ENCODE measurements around the gene PCDHGA1. TPM values are rescaled to one million over a fixed set of nuclear protein-coding genes. Genes with fewer than 3 reads are reported as not detected.
"Not testable (repeated sequence)": the region's sequence is repeated elsewhere in the genome, so short reads cannot be mapped to it uniquely, and the experiment has no call there.

The PCDHGA1 gene
- polyA plus RNA-seq, 3 donors, result 0.81 to 1.7 (median 1.0) TPM

- DNase-seq, result no peak
Measured at GRCh38 chr5:141373673-141374317, 43.5 kb downstream of the PCDHGA1 start, which contains the start of gene PCDHGA6. Gene PCDHGA6, plus strand, starts transcription at chr5:141373891. Its CDS starts 193 bp downstream, at chr5:141374084.

- no peak for DNase-seq
Measured at GRCh38 chr5:141374627-141375026, 44.3 kb downstream of the PCDHGA1 start.

DNA sequence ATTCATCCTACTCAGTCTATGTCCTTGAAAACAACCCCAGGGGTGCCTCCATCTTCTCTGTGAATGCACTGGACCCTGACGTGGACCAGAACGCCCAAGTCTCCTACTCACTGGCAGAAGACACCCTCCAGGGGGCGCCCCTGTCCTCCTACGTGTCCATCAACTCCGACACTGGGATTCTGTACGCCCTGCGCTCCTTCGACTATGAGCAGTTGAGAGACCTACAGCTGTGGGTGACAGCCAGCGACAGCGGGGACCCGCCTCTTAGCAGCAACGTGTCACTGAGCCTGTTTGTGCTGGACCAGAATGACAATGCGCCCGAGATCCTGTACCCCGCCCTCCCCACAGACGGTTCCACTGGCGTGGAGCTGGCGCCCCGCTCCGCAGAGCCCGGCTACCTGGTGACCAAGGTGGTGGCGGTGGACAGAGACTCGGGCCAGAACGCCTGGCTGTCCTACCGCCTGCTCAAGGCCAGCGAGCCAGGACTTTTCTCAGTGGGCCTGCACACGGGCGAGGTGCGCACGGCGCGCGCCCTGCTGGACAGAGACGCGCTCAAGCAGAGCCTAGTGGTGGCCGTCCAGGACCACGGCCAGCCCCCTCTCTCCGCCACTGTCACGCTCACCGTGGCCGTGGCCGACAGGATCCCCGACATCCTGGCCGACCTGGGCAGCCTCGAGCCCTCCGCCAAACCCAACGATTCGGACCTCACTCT lies 45.3 kb downstream of the PCDHGA1 start:
- not testable (repeated sequence) for DNase-seq

GRCh38 chr5:141382469-141383294 lies 52.4 kb downstream of the PCDHGA1 start, which contains the start of gene PCDHGA7:
Gene PCDHGA7, plus strand, starts transcription at chr5:141382742. Its CDS starts 158 bp downstream, at chr5:141382900.
- no peak for DNase-seq

GRCh38 chr5:141383345-141383744 lies 53.0 kb downstream of the PCDHGA1 start:
- no peak for DNase-seq

DNA sequence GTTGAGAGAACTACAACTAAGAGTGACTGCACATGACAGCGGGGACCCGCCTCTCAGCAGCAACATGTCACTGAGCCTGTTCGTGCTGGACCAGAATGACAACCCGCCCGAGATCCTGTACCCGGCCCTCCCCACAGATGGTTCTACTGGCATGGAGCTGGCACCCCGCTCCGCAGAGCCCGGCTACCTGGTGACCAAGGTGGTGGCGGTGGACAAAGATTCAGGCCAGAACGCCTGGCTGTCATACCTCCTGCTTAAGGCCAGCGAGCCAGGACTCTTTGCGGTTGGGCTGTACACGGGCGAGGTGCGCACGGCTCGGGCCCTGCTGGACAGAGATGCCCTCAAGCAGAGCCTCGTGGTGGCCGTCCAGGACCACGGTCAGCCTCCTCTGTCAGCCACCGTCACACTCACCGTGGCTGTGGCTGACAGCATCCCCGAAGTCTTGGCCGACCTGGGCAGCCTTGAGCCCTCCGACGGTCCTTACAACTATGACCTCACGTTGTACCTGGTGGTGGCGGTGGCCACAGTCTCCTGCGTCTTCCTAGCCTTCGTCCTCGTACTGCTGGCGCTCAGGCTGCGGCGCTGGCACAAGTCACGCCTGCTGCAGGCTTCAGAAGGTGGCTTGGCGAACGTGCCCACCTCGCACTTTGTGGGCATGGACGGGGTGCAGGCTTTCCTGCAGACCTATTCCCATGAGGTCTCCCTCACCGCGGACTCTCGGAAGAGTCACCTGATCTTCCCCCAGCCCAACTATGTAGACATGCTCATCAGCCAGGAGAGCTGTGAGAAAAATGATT lies 54.4 kb downstream of the PCDHGA1 start:
- no peak for DNase-seq

- not testable (repeated sequence) for DNase-seq
Measured at GRCh38 chr5:141387557-141388311, 57.4 kb downstream of the PCDHGA1 start, which contains the start of gene PCDHGB4. Gene PCDHGB4, plus strand, starts transcription at chr5:141387698. Its CDS starts 187 bp downstream, at chr5:141387885.

DNA sequence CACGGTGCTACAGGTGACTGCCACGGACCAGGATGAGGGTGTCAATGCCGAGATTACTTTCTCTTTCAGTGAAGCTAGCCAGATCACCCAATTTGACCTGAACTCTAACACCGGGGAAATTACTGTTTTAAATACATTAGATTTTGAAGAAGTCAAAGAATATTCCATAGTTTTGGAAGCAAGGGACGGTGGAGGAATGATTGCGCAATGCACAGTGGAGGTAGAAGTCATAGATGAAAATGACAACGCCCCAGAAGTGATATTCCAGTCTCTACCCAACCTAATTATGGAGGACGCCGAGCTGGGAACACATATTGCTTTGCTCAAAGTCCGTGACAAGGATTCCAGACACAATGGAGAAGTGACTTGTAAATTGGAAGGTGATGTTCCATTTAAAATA lies 58.3 kb downstream of the PCDHGA1 start:
- no peak for DNase-seq

DNA sequence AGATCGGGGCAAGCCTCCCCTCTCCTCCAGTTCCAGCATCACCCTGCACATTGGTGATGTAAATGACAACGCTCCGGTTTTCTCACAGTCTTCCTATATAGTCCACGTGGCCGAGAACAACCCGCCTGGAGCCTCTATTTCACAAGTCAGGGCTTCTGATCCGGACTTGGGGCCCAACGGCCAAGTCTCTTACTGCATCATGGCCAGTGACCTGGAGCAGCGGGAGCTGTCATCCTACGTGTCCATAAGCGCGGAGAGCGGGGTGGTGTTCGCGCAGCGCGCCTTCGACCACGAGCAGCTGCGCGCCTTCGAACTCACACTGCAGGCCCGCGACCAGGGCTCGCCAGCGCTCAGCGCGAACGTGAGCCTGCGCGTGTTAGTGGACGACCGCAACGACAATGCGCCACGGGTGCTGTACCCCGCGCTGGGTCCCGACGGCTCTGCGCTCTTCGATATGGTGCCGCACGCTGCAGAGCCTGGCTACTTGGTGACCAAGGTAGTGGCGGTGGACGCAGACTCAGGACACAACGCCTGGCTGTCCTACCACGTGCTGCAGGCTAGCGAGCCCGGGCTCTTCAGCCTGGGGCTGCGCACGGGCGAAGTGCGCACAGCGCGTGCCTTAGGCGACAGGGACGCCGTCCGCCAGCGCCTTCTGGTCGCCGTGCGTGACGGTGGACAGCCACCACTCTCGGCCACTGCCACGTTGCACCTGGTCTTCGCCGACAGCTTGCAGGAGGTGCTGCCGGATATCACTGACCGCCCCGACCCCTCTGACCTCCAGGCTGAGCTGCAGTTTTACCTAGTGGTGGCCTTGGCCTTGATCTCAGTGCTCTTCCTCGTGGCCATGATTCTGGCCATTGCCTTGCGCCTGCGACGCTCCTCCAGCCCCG lies 59.1 kb downstream of the PCDHGA1 start:
- DNase-seq, result no peak

DNA sequence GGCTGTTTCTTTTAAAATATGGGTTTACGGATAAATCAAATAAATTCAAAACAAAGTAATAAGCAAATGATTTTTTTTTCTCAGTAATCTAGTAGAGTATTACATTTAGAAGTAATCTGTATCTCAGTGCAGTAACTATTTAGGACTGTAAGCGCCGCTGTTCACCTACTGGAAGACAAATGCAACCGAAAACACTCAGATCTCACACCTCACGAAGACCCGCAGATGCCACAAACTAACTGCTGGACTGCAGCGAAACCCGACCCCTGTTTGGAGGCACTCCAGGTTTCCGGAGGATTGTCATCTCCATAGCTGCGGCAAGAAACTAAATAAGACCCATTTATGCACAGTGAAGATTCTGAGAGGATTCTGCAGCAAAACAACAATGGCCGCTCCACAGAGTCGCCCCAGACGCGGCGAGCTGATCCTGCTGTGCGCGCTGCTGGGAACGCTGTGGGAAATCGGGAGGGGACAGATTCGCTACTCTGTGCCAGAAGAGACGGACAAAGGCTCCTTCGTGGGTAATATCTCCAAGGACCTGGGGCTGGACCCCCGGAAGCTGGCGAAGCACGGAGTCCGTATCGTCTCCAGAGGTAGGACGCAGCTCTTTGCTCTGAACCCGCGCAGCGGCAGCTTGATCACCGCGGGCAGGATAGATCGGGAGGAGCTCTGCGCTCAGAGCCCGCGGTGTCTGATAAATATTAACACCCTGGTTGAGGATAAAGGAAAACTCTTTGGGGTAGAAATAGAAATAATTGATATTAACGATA lies 62.3 kb downstream of the PCDHGA1 start, which contains the start of gene PCDHGA8:
PCDHGA8 (plus strand) TSS at position 205 of the 770 bp plus-strand sequence; CDS start at position 386, 181 bp downstream.
- DNase-seq, result no peak

DNA sequence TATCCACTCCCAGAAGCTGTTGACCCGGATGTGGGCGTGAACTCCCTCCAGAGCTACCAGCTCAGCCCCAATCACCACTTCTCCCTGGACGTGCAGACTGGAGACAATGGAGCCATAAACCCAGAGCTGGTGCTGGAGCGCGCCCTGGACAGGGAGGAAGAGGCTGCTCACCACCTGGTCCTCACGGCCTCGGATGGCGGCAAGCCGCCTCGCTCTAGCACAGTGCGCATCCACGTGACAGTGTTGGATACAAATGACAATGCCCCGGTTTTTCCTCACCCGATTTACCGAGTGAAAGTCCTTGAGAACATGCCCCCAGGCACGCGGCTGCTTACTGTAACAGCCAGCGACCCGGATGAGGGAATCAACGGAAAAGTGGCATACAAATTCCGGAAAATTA lies 63.0 kb downstream of the PCDHGA1 start:
- DNase-seq, result no peak

DNA sequence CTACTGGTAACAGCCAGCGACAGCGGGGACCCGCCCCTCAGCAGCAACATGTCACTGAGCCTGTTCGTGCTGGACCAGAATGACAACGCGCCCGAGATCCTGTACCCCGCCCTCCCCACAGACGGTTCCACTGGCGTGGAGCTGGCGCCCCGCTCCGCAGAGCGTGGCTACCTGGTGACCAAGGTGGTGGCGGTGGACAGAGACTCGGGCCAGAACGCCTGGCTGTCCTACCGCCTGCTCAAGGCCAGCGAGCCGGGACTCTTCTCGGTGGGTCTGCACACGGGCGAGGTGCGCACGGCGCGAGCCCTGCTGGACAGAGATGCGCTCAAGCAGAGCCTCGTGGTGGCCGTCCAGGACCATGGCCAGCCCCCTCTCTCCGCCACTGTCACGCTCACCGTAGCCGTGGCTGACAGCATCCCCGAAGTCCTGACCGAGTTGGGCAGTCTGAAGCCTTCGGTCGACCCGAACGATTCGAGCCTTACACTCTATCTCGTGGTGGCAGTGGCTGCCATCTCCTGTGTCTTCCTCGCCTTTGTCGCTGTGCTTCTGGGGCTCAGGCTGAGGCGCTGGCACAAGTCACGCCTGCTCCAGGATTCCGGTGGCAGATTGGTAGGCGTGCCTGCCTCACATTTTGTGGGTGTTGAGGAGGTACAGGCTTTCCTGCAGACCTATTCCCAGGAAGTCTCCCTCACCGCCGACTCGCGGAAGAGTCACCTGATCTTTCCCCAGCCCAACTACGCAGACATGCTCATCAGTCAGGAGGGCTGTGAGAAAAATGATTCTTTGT lies 64.3 kb downstream of the PCDHGA1 start:
- DNase-seq, result not testable (repeated sequence)

DNA sequence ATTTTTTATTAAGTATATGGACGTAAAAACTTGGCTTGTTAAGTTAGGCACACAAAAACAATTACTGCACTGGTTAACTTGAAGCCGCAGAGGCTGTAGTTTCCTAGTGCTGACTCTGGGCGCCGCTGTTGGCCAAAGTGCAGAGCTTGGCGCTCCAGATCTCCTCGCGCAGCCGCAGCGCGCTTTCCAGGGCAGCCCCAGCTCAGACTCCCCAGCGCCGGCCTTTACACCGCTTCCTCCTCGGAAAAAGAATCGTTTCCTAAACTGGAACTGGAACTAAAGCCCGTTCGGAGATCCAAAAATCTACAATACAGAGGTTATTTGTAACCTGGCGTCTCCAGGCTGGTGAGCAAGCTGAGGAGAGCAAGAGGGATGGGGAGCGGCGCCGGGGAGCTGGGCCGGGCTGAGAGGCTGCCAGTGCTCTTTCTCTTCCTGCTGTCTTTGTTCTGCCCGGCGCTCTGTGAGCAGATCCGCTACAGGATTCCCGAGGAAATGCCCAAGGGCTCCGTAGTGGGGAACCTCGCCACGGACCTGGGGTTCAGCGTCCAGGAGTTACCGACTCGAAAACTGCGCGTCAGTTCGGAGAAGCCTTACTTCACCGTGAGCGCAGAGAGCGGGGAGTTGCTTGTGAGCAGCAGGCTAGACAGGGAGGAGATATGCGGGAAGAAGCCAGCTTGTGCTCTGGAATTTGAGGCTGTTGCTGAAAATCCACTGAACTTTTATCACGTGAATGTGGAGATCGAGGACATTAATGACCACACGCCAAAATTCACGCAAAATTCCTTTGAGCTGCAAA lies 67.6 kb downstream of the PCDHGA1 start, which contains the start of gene PCDHGB5:
PCDHGB5 (plus strand) TSS at position 192 of the 796 bp plus-strand sequence; CDS start at position 373, 181 bp downstream.
- DNase-seq, result not testable (repeated sequence)

- no peak for DNase-seq
Measured at GRCh38 chr5:141398608-141399007, 68.3 kb downstream of the PCDHGA1 start.

DNA sequence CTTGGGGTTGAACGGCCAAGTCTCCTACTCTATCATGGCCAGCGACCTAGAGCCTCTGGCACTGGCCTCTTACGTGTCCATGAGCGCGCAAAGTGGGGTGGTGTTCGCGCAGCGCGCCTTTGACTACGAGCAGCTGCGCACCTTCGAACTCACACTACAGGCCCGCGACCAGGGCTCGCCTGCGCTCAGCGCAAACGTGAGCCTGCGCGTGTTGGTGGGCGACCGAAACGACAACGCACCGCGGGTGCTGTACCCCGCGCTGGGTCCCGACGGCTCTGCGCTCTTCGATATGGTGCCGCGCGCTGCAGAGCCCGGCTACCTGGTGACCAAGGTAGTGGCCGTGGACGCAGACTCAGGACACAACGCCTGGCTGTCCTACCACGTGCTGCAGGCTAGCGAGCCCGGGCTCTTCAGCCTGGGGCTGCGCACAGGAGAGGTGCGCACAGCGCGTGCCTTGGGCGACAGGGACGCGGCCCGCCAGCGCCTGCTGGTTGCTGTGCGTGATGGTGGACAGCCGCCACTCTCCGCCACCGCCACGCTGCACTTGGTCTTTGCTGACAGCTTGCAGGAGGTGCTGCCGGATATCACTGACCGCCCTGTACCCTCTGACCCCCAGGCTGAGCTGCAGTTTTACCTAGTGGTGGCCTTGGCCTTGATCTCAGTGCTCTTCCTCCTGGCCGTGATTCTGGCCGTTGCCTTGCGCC lies 69.4 kb downstream of the PCDHGA1 start:
- no peak for DNase-seq

All from renal pelvis (tissue), 4 donors.